BJ (cell line): ENCODE data around the gene LHFPL6. TPM values are rescaled to one million over a fixed set of nuclear protein-coding genes. Genes with fewer than 3 reads are reported as not detected.

Experiments
- CTCF ChIA-PET: fragments of 350-600 bp; formaldehyde crosslinking; extraction: SDS; loops from one replicate; lab custom pipeline; 2021; ENCODE audit warnings: antibody characterized with exemption, inconsistent platforms; lab: Yijun Ruan, JAX
- POLR2A ChIA-PET: fragments of 300-600 bp; sonication (Branson Sonifier 250); formaldehyde crosslinking; extraction: SDS; loops from one replicate; lab custom pipeline; 2021; ENCODE audit warnings: antibody characterized with exemption; lab: Charles Lee
- DNase-seq: peaks from one replicate; pipeline ENCODE4 v3.0.0-alpha.2; 2011; ENCODE audit warnings: low read depth
- H3K27me3 ChIP-seq: 2 replicates; pipeline ENCODE4 v1.6.0; 2011; ENCODE audit warnings: low read length; ENCODE audit not compliant: control insufficient read depth, insufficient read depth
- H3K36me3 ChIP-seq: 2 replicates; pipeline ENCODE4 v1.5.1; 2011; ENCODE audit warnings: low read length; ENCODE audit not compliant: control insufficient read depth, insufficient read depth
- H3K4me3 ChIP-seq: 2 replicates; pipeline ENCODE4 v1.5.1; 2011; ENCODE audit warnings: low read depth, mild to moderate bottlenecking, control low read depth, low read length
- polyA plus RNA-seq: library from polyadenylated mRNA; depleted of rRNA; stranded (reverse); fragments of >200 nt; gene quantifications from 2 replicates; pipeline ENCODE4 v1.2.3, GENCODE V29; 2011
- TF ChIP-seq, protein P1 (sequence below): IDR thresholded peaks from 2 replicates; pipeline ENCODE4 v1.5.1; 2011; ENCODE audit warnings: low read depth, mild to moderate bottlenecking, control low read depth, inconsistent platforms, low read length, moderate library complexity; ENCODE audit not compliant: insufficient read depth

LHFPL6 gene
- polyA plus RNA-seq, 1 experiment: 69.0 TPM

DNA sequence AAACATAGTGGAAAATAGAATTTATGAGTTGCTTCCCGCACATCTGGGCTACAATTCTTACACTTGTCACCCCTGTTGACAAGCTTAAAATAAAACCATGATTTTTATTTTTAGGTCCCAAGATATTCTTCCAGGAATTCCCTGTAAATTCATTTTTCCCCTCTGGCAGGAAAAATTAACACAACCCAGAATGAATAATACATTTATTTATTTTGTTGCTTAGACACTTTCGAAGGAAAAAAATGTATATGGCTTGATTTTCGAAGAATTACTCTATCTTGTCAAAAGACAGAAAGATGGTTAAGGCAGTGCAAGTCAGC is 74.4 kb downstream of the LHFPL6 start:
- Histone ChIP-seq H3K27me3 (no peaks in the 10 kb centered on the region), H3K4me3 (no peak overlapping the region), H3K36me3 (no peaks in the 10 kb centered on the region)
- DNase-seq: no peak
- ChIA-PET POLR2A (interaction anchor here (0.6 to 0.7 kb wide), 2 partner anchors 17 to 880 kb away, joined by 3 to 4 read pairs; no protein-coding TSS in a partner anchor), CTCF (interaction anchor here (1.0 to 1.5 kb wide), 2 partner anchors 12 to 110 kb away, joined by 3 read pairs; no protein-coding TSS in a partner anchor)
- TF ChIP-seq, protein P1, sequence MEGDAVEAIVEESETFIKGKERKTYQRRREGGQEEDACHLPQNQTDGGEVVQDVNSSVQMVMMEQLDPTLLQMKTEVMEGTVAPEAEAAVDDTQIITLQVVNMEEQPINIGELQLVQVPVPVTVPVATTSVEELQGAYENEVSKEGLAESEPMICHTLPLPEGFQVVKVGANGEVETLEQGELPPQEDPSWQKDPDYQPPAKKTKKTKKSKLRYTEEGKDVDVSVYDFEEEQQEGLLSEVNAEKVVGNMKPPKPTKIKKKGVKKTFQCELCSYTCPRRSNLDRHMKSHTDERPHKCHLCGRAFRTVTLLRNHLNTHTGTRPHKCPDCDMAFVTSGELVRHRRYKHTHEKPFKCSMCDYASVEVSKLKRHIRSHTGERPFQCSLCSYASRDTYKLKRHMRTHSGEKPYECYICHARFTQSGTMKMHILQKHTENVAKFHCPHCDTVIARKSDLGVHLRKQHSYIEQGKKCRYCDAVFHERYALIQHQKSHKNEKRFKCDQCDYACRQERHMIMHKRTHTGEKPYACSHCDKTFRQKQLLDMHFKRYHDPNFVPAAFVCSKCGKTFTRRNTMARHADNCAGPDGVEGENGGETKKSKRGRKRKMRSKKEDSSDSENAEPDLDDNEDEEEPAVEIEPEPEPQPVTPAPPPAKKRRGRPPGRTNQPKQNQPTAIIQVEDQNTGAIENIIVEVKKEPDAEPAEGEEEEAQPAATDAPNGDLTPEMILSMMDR: no peak

GRCh38 chr13:39527961-39528660 is 74.9 kb downstream of the LHFPL6 start:
- Histone ChIP-seq H3K36me3 (no peaks in the 10 kb centered on the region), H3K4me3 (no peak overlapping the region), H3K27me3 (no peaks in the 10 kb centered on the region)
- DNase-seq: peak; percentile 80
- TF ChIP-seq, protein P1: no peak
- ChIA-PET POLR2A (interaction anchor here (0.6 to 0.7 kb wide), 2 partner anchors 18 to 880 kb away, joined by 3 to 4 read pairs; no protein-coding TSS in a partner anchor), CTCF (interaction anchor here (1.0 to 1.5 kb wide), 4 partner anchors 9 to 110 kb away, joined by 3 to 4 read pairs (median 4); partner anchors contain the start of gene LHFPL6)

DNA sequence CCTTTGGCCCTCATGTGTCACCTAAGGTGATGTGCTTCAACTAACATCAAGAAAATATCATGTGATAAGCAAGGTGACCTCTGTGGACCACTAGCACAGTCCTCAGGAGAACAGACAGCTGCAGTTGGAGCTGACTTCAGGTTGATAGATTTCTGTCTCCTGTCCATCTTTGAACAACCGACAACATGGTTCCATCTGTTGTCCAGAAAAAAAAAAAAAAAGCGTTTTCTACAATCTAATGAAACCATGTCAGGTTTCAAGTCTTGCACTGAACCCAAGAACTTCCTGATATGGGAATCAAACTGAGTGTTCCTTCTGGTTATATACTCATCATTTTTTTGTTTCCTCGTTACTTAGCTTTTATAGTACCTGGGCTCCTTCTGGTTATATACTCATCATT is 75.7 kb downstream of the LHFPL6 start:
- Histone ChIP-seq H3K36me3 (no peaks in the 10 kb centered on the region), H3K4me3 (no peak overlapping the region), H3K27me3 (no peaks in the 10 kb centered on the region)
- POLR2A ChIA-PET: no interaction called here
- CTCF ChIA-PET: interaction anchor here (1.1 to 1.5 kb wide), 3 partner anchors 9 to 75 kb away, joined by 3 to 4 read pairs (median 4); partner anchors contain the start of gene LHFPL6
- TF ChIP-seq, protein P1: no peak
- DNase-seq: no peak

DNA sequence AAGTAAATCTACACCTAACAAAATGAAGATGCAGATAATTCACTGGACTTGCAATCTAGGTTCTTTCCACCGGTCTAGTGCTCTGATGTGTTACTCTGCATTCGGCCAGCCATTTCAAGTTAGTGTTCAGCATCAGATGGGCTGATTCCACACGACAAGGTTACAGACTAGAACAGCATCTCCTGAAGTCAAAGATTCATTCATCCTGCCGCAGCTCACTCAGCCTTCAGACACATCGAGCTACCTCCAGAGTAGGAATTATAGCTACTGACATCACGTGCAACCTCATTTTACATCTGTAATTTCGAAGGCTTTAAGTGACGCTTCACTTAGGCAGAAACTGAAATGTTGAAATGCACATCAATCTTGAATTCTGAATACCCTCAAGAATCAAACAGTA is 76.5 kb downstream of the LHFPL6 start:
- Histone ChIP-seq H3K36me3 (no peaks in the 10 kb centered on the region), H3K4me3 (no peak overlapping the region), H3K27me3 (no peaks in the 10 kb centered on the region)
- ChIA-PET CTCF (interaction anchor here (1.3 to 1.5 kb wide), 2 partner anchors 12 to 76 kb away, joined by 4 to 5 read pairs; partner anchors contain the start of gene LHFPL6), POLR2A (no interaction called here)
- no peak for DNase-seq
- TF ChIP-seq, protein P1: no peak

- no peak overlapping the region for H3K4me3 ChIP-seq
- POLR2A ChIA-PET: no interaction called here
- no peaks in the 10 kb centered on the region for H3K27me3 ChIP-seq
- TF ChIP-seq, protein P1: no peak
- no peak for DNase-seq
- CTCF ChIA-PET: interaction anchor here (1.3 kb wide), 1 partner anchor 11 kb away, joined by 5 read pairs; no protein-coding TSS in a partner anchor
- H3K36me3 ChIP-seq: no peaks in the 10 kb centered on the region
Observed at GRCh38 chr13:39525506-39525905, 77.5 kb downstream of the LHFPL6 start.
